Vagina (tissue), 2 donors: ENCODE results near the gene INPP4B. TPM values are rescaled to one million over a fixed set of nuclear protein-coding genes. Genes with fewer than 3 reads are reported as not detected.

ENCODE experiments used
- DNase-seq, 2 donors: peaks; one replicate each; pipeline ENCODE4 v3.0.0-alpha.2; 2017; ENCODE audit errors: extremely low spot score in 2 of 2
- H3K27ac ChIP-seq: fragments of 200-600 bp; sonication (generic); one replicate; pipeline ENCODE4 v1.5.1; 2019
- H3K27me3 ChIP-seq: fragments of 200-600 bp; sonication (generic); one replicate; pipeline ENCODE4 v1.5.1; 2019
- H3K36me3 ChIP-seq, 2 donors: fragments of 200-600 bp; sonication (generic); one replicate each; pipeline ENCODE4 v1.5.1; 2017 to 2019
- H3K4me1 ChIP-seq: fragments of 200-600 bp; sonication (generic); one replicate; pipeline ENCODE4 v1.5.1; 2019
- H3K4me3 ChIP-seq, 2 donors: fragments of 200-600 bp; sonication (generic); 1 replicate in 1 of 2; 2 replicates in 1 of 2; pipeline ENCODE4 v1.5.1; 2016 to 2019
- H3K9me3 ChIP-seq: fragments of 200-600 bp; sonication (generic); one replicate; pipeline ENCODE4 v1.5.1; 2019
- CTCF ChIP-seq, 3 experiments: fragments of 450-650 bp in 2 of 3; fragments of 200-600 bp in 1 of 3; sonication (generic) in 1 of 3; IDR thresholded peaks; one replicate each; pipeline ENCODE4 v1.5.1; 2017 to 2019; ENCODE audit warnings: antibody characterized with exemption in 3 of 3, mild to moderate bottlenecking in 2 of 3, moderate library complexity in 2 of 3
- POLR2A ChIP-seq, 2 donors: fragments of 450-650 bp; IDR thresholded peaks; one replicate each; pipeline ENCODE4 v1.6.1; 2017; ENCODE audit warnings: antibody characterized with exemption in 2 of 2, mild to moderate bottlenecking in 2 of 2, moderate library complexity in 2 of 2
- POLR2AphosphoS5 ChIP-seq, 2 donors: sonication (generic); formaldehyde crosslinking; IDR thresholded peaks; one replicate each; pipeline ENCODE4 v1.9.0; 2017; ENCODE audit warnings: antibody characterized with exemption in 2 of 2, mild to moderate bottlenecking in 2 of 2, low read depth in 1 of 2; ENCODE audit not compliant: insufficient read depth in 1 of 2
- intact Hi-C: fragments of 100-400 bp; cut with DNase I; formaldehyde crosslinking; loops from one replicate; pipeline ENCODE4 v1.15.1; 2023
- total RNA-seq: library from RNA; depleted of rRNA; stranded (reverse); fragments of >200 nt; gene quantifications from one replicate; pipeline ENCODE4 v1.2.3, GENCODE V29; 2016

The INPP4B gene
- total RNA-seq, 1 donor from 2014 or later, result 21.1 TPM

- Histone ChIP-seq H3K4me1 (no peaks in the 10 kb centered on the region), H3K4me3 (no peak overlapping the region), H3K9me3 (no peaks in the 10 kb centered on the region), H3K36me3 (no peaks in the 10 kb centered on the region), H3K27ac (no peak overlapping the region), H3K27me3 (no peaks in the 10 kb centered on the region)
- DNase-seq, result no peak
- TF ChIP-seq POLR2AphosphoS5 (IDR thresholded peaks at IDR 0.05; ENCODE audit: insufficient read depth in 1 of 2, low read depth in 1 of 2) (no peak), POLR2A (IDR thresholded peaks at IDR 0.05) (no peak), CTCF (IDR thresholded peaks at IDR 0.05) (no peak)
- intact Hi-C loops, result no loop called here
Observed at GRCh38 chr4:142316025-142316424, 530.1 kb downstream of the INPP4B start.

- no peak overlapping the region for H3K4me3 ChIP-seq
- H3K36me3 ChIP-seq, result no peaks in the 10 kb centered on the region
- no peak overlapping the region for H3K27ac ChIP-seq
- intact Hi-C loops, result no loop called here
- H3K9me3 ChIP-seq, result no peaks in the 10 kb centered on the region
- DNase-seq, result no peak
- H3K27me3 ChIP-seq, result no peaks in the 10 kb centered on the region
- TF ChIP-seq POLR2A (IDR thresholded peaks at IDR 0.05), result no peak
- TF ChIP-seq CTCF (IDR thresholded peaks at IDR 0.05), result no peak
- no peak for TF ChIP-seq POLR2AphosphoS5 (IDR thresholded peaks at IDR 0.05; ENCODE audit: insufficient read depth in 1 of 2, low read depth in 1 of 2)
- H3K4me1 ChIP-seq, result no peaks in the 10 kb centered on the region
Observed at GRCh38 chr4:142314686-142315085, 531.4 kb downstream of the INPP4B start.

- H3K36me3 ChIP-seq, result no peaks in the 10 kb centered on the region
- intact Hi-C loops, result no loop called here
- H3K4me1 ChIP-seq, result no peaks in the 10 kb centered on the region
- no peaks in the 10 kb centered on the region for H3K9me3 ChIP-seq
- DNase-seq, result no peak
- no peak for TF ChIP-seq POLR2A (IDR thresholded peaks at IDR 0.05)
- H3K27me3 ChIP-seq, result no peaks in the 10 kb centered on the region
- H3K4me3 ChIP-seq, result no peak overlapping the region
- no peak overlapping the region for H3K27ac ChIP-seq
Observed at GRCh38 chr4:142314247-142314646, 531.9 kb downstream of the INPP4B start.

- DNase-seq, result no peak
- Histone ChIP-seq H3K9me3 (no peaks in the 10 kb centered on the region), H3K36me3 (no peaks in the 10 kb centered on the region), H3K4me1 (no peaks in the 10 kb centered on the region), H3K4me3 (no peak overlapping the region), H3K27me3 (no peaks in the 10 kb centered on the region), H3K27ac (no peak overlapping the region)
- intact Hi-C loops, result no loop called here
- TF ChIP-seq POLR2A (IDR thresholded peaks at IDR 0.05) (no peak), CTCF (IDR thresholded peaks at IDR 0.05) (no peak), POLR2AphosphoS5 (IDR thresholded peaks at IDR 0.05; ENCODE audit: insufficient read depth in 1 of 2, low read depth in 1 of 2) (no peak)
Observed at GRCh38 chr4:142312391-142312790, 533.7 kb downstream of the INPP4B start.

- H3K9me3 ChIP-seq, result no peaks in the 10 kb centered on the region
- no peak for DNase-seq
- H3K36me3 ChIP-seq, result no peaks in the 10 kb centered on the region
- H3K4me1 ChIP-seq, result no peaks in the 10 kb centered on the region
- H3K27me3 ChIP-seq, result no peaks in the 10 kb centered on the region
- TF ChIP-seq CTCF (IDR thresholded peaks at IDR 0.05) (no peak), POLR2AphosphoS5 (IDR thresholded peaks at IDR 0.05; ENCODE audit: insufficient read depth in 1 of 2, low read depth in 1 of 2) (no peak), POLR2A (IDR thresholded peaks at IDR 0.05) (no peak)
- no peak overlapping the region for H3K4me3 ChIP-seq
- no peak overlapping the region for H3K27ac ChIP-seq
- intact Hi-C loops, result no loop called here
Observed at GRCh38 chr4:142311916-142312315, 534.2 kb downstream of the INPP4B start.

GRCh38 chr4:142309772-142310171 lies 536.3 kb downstream of the INPP4B start:
- Histone ChIP-seq H3K27ac (no peak overlapping the region), H3K9me3 (no peaks in the 10 kb centered on the region), H3K4me1 (no peaks in the 10 kb centered on the region), H3K27me3 (no peaks in the 10 kb centered on the region), H3K4me3 (no peak overlapping the region), H3K36me3 (no peaks in the 10 kb centered on the region)
- TF ChIP-seq CTCF (IDR thresholded peaks at IDR 0.05), result no peak
- no peak for TF ChIP-seq POLR2AphosphoS5 (IDR thresholded peaks at IDR 0.05; ENCODE audit: insufficient read depth in 1 of 2, low read depth in 1 of 2)
- TF ChIP-seq POLR2A (IDR thresholded peaks at IDR 0.05), result no peak
- no peak for DNase-seq
- intact Hi-C loops, result no loop called here
